PC-3 (cell line): Measurements from ENCODE around the gene MBTPS2. TPM values are rescaled to one million over a fixed set of nuclear protein-coding genes. Genes with fewer than 3 reads are reported as not detected.

Experiments used
- ATAC-seq: fragments of 200-7000 bp; cut with Tn5 transposase; 2 replicates; pipeline ENCODE4 v1.9.1; 2020; ENCODE audit warnings: mild to moderate bottlenecking, moderate library complexity
- BruUV-seq: library from RNA; stranded (reverse); fragments of 400-500 nt; replicated peaks from 2 replicates; lab custom pipeline; 2021; lab: Mats Ljungman, UMichigan
- CTCF ChIA-PET: fragments of 300-600 bp; sonication (Branson Sonifier 250); formaldehyde crosslinking; loops from one replicate; lab custom pipeline; 2022; ENCODE audit warnings: antibody characterized with exemption; lab: Charles Lee
- POLR2A ChIA-PET: fragments of 300-600 bp; sonication (Branson Sonifier 250); formaldehyde crosslinking; loops from one replicate; lab custom pipeline; 2022; ENCODE audit warnings: antibody characterized with exemption; ENCODE audit not compliant: unreplicated experiment; lab: Charles Lee
- DNase-seq: peaks from one replicate; pipeline ENCODE4 v3.0.0-alpha.2; 2015
- H2AFZ ChIP-seq: fragments of 300-600 bp; sonication (generic); 2 replicates; pipeline ENCODE4 v1.6.0; 2016; ENCODE audit warnings: antibody characterized with exemption, low read length
- H3F3A ChIP-seq: fragments of 300-600 bp; sonication (generic); one replicate; pipeline ENCODE4 v1.6.0; 2017; ENCODE audit warnings: antibody characterized with exemption, low read length, control low read depth, mild to moderate bottlenecking; ENCODE audit not compliant: unreplicated experiment
- H3K27ac ChIP-seq: fragments of 300-600 bp; sonication (generic); 2 replicates; pipeline ENCODE4 v1.5.1; 2016; ENCODE audit warnings: mild to moderate bottlenecking, low read length
- H3K27me3 ChIP-seq: fragments of 300-600 bp; sonication (generic); 2 replicates; pipeline ENCODE4 v1.6.1; 2016; ENCODE audit warnings: low read length, mixed read lengths
- H3K36me3 ChIP-seq: fragments of 300-600 bp; sonication (generic); 2 replicates; pipeline ENCODE4 v1.6.1; 2016; ENCODE audit warnings: low read depth, mixed run types, low read length, mixed read lengths
- H3K4me1 ChIP-seq: fragments of 300-600 bp; sonication (generic); 2 replicates; pipeline ENCODE4 v1.5.1; 2016; ENCODE audit warnings: low read length; ENCODE audit not compliant: insufficient read depth
- H3K4me2 ChIP-seq: fragments of 300-600 bp; sonication (generic); 2 replicates; pipeline ENCODE4 v1.6.0; 2016; ENCODE audit warnings: low read length
- H3K4me3 ChIP-seq: fragments of 300-600 bp; sonication (generic); 2 replicates; pipeline ENCODE4 v1.5.1; 2016; ENCODE audit warnings: mild to moderate bottlenecking, low read length, mixed read lengths
- H3K79me2 ChIP-seq: fragments of 300-600 bp; sonication (generic); 2 replicates; pipeline ENCODE4 v1.6.1; 2017; ENCODE audit warnings: low read length, mixed read lengths
- H3K9ac ChIP-seq: fragments of 300-600 bp; sonication (generic); 2 replicates; pipeline ENCODE4 v1.6.0; 2016; ENCODE audit warnings: mild to moderate bottlenecking, low read length
- H3K9me2 ChIP-seq: fragments of 300-600 bp; sonication (generic); replicated peaks from 2 replicates; pipeline ENCODE4 v1.6.1; 2016; ENCODE audit warnings: mixed run types, low read length, mixed read lengths
- H3K9me3 ChIP-seq: fragments of 300-600 bp; sonication (generic); 2 replicates; pipeline ENCODE4 v1.6.1; 2016; ENCODE audit warnings: low read length, mixed read lengths
- H4K20me1 ChIP-seq: fragments of 300-600 bp; sonication (generic); 2 replicates; pipeline ENCODE4 v1.6.1; 2016; ENCODE audit warnings: low read length, mixed read lengths
- EZH2 ChIP-seq: fragments of 300-600 bp; sonication (generic); IDR thresholded peaks from one replicate; pipeline ENCODE4 v1.6.1; 2017; ENCODE audit warnings: antibody characterized with exemption, mild to moderate bottlenecking, low read length; ENCODE audit not compliant: unreplicated experiment
- EZH2phosphoT487 ChIP-seq: fragments of 300-600 bp; sonication (generic); IDR thresholded peaks from 2 replicates; pipeline ENCODE4 v1.6.1; 2018; ENCODE audit warnings: mild to moderate bottlenecking, antibody characterized with exemption, low read length, borderline replicate concordance
- intact Hi-C: fragments of 100-400 bp; cut with micrococcal nuclease; formaldehyde crosslinking; loops from 2 replicates; pipeline ENCODE4 v1.9.0; 2023
- total RNA-seq: library from RNA; depleted of rRNA; stranded (reverse); fragments of >200 nt; gene quantifications from 2 replicates; pipeline ENCODE4 v1.2.3, GENCODE V29; 2014
- TF ChIP-seq, protein P1 (sequence below): fragments of 300-600 bp; sonication (generic); conservative IDR thresholded peaks from 2 replicates; pipeline ENCODE4 v1.5.1; 2017; ENCODE audit warnings: antibody characterized with exemption, low read depth, mild to moderate bottlenecking, low read length

Gene MBTPS2
- total RNA-seq, 1 experiment from 2014 or later, result 5.8 TPM

DNA sequence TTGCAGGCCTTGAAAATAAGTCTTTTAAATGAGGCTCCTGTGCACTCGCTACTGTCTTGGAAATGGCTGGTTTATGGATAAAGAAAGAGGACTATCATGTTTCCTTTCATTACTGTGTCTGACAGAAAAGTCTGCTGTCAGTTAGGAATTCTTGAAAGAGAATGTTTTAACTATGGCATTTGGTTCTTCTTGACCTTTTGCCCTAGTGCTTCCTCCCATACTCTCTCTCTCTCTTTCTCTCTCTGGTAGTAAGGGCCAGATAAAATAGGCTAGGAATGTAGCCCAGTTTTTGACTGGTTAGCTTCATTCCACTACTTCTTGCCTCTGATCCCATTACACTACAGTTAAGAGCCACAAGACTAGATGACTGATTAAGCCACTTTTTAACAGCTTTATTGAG lies 46.2 kb downstream of the MBTPS2 start:
- H3K9me2 ChIP-seq, result no peaks in the 10 kb centered on the region
- ChIA-PET CTCF (no interaction called here), POLR2A (no interaction called here)
- intact Hi-C loops, result no loop called here
- H3K4me1 ChIP-seq, result no peaks in the 10 kb centered on the region
- DNase-seq, result no peak
- H3K4me3 ChIP-seq, result no peak overlapping the region
- H3K9ac ChIP-seq, result no peak overlapping the region
- TF ChIP-seq, protein P1, sequence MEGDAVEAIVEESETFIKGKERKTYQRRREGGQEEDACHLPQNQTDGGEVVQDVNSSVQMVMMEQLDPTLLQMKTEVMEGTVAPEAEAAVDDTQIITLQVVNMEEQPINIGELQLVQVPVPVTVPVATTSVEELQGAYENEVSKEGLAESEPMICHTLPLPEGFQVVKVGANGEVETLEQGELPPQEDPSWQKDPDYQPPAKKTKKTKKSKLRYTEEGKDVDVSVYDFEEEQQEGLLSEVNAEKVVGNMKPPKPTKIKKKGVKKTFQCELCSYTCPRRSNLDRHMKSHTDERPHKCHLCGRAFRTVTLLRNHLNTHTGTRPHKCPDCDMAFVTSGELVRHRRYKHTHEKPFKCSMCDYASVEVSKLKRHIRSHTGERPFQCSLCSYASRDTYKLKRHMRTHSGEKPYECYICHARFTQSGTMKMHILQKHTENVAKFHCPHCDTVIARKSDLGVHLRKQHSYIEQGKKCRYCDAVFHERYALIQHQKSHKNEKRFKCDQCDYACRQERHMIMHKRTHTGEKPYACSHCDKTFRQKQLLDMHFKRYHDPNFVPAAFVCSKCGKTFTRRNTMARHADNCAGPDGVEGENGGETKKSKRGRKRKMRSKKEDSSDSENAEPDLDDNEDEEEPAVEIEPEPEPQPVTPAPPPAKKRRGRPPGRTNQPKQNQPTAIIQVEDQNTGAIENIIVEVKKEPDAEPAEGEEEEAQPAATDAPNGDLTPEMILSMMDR, result no peak
- TF ChIP-seq EZH2 (no peak), EZH2phosphoT487 (no peak)
- ATAC-seq, result no peak
- H3K4me2 ChIP-seq, result no peak overlapping the region
- H4K20me1 ChIP-seq, result no peaks in the 10 kb centered on the region
- no TSS peak for BruUV-seq
- H3K27ac ChIP-seq, result no peak overlapping the region
- no peaks in the 10 kb centered on the region for H3K27me3 ChIP-seq
- no peaks in the 10 kb centered on the region for H3K36me3 ChIP-seq
- H3K79me2 ChIP-seq, result no peaks in the 10 kb centered on the region
- H3F3A ChIP-seq, result no peaks in the 10 kb centered on the region
- no peak overlapping the region for H2AFZ ChIP-seq
- no peaks in the 10 kb centered on the region for H3K9me3 ChIP-seq

DNA sequence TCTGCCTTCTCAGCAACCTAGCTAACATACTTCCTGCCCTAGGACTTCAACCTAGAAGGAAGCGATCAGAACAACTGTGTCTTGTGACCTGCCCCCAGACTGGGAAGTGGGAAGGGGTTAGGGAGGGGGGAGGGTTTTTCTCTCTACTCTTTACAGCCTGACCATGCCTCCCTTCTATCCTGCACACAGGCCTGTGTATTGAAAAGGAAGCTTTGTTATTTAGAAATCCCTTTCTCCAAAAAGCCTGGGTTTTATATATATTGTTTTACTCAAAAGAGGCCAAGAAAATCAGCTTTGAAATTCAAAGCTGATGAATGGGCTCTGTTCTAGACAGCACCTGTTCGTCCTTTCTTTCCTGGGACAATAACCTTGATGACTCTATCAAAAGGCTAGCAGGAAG lies 65.9 kb downstream of the MBTPS2 start:
- no peak for DNase-seq
- Histone ChIP-seq H3K27ac (no peak overlapping the region), H3K9ac (no peak overlapping the region), H3K4me3 (no peak overlapping the region), H4K20me1 (no peaks in the 10 kb centered on the region), H3K9me2 (no peaks in the 10 kb centered on the region), H3F3A (no peaks in the 10 kb centered on the region), H3K9me3 (no peaks in the 10 kb centered on the region), H3K4me2 (no peak overlapping the region), H3K36me3 (no peaks in the 10 kb centered on the region), H3K27me3 (no peaks in the 10 kb centered on the region), H3K4me1 (no peaks in the 10 kb centered on the region), H2AFZ (no peak overlapping the region), H3K79me2 (no peaks in the 10 kb centered on the region)
- BruUV-seq, result no TSS peak
- POLR2A ChIA-PET, result no interaction called here
- intact Hi-C loops, result no loop called here
- ATAC-seq, result no peak
- CTCF ChIA-PET, result no interaction called here
- TF ChIP-seq EZH2phosphoT487 (no peak), EZH2 (no peak)
- TF ChIP-seq, protein P1, result no peak

DNA sequence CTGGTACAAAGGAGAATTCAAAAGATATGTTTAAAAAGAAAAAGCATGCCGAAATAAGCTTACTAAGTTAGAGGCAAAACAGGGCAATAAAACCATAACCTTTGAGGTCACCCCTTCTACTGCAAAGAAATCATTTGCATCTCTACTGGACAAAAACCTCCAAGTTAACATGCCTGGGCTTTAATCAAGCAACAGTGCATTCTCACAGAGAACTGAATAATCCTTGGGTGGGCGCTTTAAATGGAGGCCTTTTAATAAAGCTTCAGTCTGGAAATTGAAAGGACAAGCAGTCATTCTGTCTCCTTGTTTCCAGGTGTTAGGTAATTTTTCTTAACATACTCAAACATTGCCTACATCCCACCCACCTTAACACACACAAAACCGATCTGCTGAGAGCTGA lies 66.5 kb downstream of the MBTPS2 start:
- Histone ChIP-seq H3K27ac (no peak overlapping the region), H3K9me2 (no peaks in the 10 kb centered on the region), H3K79me2 (no peaks in the 10 kb centered on the region), H3K4me2 (no peak overlapping the region), H2AFZ (no peak overlapping the region), H3K9me3 (no peaks in the 10 kb centered on the region), H3K4me1 (no peaks in the 10 kb centered on the region), H4K20me1 (no peaks in the 10 kb centered on the region), H3K36me3 (no peaks in the 10 kb centered on the region), H3K4me3 (no peak overlapping the region), H3F3A (no peaks in the 10 kb centered on the region), H3K27me3 (no peaks in the 10 kb centered on the region), H3K9ac (no peak overlapping the region)
- DNase-seq, result no peak
- no peak for ATAC-seq
- POLR2A ChIA-PET, result no interaction called here
- CTCF ChIA-PET, result no interaction called here
- BruUV-seq, result no TSS peak
- TF ChIP-seq EZH2 (no peak), EZH2phosphoT487 (no peak)
- TF ChIP-seq, protein P1, result no peak
- intact Hi-C loops, result no loop called here
